ENCODE results near the gene MAPRE2.

MAPRE2 gene

DNA sequence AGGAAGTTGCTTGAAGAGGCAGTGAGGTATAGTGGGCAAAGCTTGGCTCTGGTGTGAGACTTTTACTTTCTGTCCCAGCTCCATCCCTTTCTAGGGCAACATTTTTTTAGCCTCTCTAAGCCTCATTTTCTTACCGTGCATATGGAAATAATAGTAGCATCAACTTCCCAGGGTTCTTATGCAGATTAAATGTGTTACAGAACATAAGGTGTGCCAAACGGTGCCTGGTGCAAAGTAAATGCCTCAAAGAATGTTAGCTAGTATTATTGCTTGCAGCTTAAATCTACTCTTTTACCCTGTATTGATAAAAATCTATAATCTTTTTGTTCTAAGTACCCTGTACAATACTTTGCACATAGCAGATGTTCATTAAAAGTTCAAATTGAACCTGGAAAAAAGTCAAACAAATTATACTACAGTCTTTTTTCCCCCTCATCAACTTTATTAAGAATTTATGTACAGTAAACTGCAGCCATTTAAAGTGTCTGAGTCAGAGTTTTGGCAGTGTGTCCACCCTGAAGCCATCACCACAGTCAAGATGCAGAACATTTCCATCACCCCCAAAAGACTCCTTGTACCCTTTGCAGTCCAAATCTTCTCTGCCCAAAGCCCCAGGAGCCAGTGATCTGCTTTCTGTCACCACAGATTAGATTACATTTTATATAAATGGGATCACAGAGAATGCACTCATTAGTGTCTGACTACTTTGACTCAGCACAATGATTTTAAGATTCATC is 10.6 kb downstream of the MAPRE2 start:
- no peak overlapping the region for H3K27ac ChIP-seq
- TF ChIP-seq, protein P1, sequence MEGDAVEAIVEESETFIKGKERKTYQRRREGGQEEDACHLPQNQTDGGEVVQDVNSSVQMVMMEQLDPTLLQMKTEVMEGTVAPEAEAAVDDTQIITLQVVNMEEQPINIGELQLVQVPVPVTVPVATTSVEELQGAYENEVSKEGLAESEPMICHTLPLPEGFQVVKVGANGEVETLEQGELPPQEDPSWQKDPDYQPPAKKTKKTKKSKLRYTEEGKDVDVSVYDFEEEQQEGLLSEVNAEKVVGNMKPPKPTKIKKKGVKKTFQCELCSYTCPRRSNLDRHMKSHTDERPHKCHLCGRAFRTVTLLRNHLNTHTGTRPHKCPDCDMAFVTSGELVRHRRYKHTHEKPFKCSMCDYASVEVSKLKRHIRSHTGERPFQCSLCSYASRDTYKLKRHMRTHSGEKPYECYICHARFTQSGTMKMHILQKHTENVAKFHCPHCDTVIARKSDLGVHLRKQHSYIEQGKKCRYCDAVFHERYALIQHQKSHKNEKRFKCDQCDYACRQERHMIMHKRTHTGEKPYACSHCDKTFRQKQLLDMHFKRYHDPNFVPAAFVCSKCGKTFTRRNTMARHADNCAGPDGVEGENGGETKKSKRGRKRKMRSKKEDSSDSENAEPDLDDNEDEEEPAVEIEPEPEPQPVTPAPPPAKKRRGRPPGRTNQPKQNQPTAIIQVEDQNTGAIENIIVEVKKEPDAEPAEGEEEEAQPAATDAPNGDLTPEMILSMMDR (conservative IDR thresholded peaks at IDR 0.05): no peak

DNA sequence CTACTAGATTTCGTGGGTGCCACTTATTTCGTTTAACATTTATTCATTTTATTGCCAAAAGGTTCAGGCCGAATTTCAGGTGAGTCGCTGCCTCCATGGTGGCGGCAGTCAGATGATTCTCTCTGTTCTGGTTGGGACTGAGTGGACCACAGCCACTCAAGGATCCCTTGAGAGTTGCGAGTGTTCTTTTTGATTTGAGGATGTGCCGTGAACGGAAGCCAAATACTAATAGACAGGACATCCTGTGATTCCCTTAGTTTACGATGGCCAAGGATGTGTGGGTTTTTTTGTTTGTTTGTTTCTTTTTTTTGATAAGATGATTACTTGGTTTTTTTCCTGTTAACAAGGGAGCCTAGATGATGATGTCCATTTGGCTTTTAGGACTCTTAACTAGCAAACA is 13.2 kb downstream of the MAPRE2 start:
- no peak overlapping the region for H3K27ac ChIP-seq
- TF ChIP-seq, protein P1 (conservative IDR thresholded peaks at IDR 0.05): no peak

DNA sequence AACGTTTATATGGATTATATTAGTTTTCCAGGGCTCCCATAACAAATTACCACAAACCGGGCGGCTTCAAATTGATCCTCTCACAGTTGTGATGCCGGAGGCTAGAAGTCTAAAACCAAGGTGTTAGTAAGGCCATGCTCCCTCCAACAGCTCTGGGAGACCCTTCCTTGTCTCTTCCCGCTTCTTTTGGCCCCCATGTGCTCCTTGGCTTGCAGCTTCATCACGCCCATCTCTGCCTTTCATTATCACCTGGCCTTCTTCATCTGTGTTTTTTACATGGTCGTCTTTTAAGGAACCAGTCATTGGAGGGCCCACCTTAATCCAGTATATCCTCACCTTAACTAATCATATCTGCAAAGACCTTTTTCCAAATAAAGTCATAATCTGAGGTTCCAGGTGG is 13.9 kb downstream of the MAPRE2 start:
- TF ChIP-seq, protein P1 (conservative IDR thresholded peaks at IDR 0.05): no peak
- no peak overlapping the region for H3K27ac ChIP-seq

DNA sequence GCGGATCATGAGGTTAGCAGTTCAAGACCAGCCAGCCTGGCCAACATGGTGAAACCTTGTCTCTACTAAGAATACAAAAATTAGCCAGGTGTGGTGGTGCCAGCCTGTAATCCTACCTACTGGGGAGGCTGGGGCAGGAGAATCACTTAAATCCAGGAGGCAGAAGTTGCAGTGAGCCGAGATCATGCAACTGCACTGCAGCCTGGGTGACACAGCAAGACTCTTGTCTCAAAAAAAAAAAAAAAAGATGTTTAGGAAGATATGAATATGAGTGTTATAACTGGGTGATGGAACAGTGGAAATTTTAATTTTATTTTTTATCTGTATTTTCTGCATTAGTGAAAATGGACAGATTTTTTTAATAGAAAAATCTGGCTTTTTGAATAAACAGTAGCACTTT is 14.5 kb downstream of the MAPRE2 start:
- TF ChIP-seq, protein P1 (conservative IDR thresholded peaks at IDR 0.05): no peak
- no peak overlapping the region for H3K27ac ChIP-seq

DNA sequence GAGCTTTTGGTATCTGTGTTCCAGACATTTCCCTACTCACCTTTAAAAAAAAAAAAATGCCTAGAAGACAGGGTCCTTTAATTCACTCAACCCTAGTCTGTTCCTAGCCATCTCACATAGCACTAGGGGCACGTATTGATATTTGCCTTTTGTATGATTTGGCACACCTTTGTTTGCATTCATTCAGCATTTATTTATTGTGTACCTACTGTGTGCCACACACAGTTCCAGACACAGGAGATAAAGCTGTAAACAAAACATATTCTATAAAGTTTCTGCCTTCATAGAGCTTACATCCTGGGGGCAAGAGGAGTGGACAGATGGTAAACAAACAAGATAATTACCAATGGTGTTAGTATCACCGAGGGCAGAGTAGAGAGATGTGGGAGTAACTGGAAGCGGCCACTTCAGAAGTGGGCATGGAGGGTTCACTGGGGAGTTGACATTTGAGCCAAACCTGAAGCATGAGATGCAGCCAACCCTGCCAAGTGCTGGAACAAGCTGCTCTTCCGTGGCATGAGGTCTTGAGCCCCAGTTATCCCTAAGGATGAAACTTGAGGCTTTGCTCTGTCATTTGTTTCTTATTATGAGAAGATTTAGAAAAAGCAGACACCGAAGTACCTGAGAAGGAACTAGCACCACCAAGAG is 18.2 kb downstream of the MAPRE2 start:
- H3K27ac ChIP-seq: no peak overlapping the region
- TF ChIP-seq, protein P1 (conservative IDR thresholded peaks at IDR 0.05): no peak

DNA sequence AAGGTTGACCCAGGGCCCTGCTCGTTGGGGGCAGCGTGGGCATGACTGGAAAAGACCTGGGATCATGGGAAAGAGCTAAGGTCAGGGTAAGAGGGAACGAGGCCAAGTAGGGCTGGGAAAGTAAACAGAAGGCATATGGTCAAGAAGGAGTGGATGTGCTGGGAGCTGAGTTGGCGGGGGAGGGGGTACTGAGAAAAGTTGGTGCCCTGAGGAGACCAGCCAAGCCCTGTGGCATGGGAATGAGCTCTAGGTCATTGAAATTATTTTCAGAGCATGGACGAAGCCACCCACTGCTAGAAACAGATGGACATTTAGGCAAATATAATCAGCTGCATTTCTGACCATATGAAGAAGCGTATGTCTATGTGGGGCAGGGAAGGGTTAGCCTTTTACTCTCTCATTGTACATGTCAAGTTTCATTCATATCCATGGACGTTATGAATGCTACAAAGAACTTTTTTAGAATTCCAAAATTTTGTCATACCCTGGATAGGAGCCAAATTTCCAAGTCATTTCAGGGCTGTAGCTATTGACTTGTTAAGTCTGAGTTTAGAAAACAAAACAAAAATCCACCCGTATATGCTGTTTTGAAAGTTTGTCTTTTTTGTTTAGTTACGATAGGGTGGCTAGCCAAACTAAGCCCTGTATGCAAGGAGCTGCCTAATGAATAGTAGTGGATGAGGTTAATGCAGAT is 19.1 kb downstream of the MAPRE2 start:
- no peak overlapping the region for H3K27ac ChIP-seq
- TF ChIP-seq, protein P1 (conservative IDR thresholded peaks at IDR 0.05): no peak

DNA sequence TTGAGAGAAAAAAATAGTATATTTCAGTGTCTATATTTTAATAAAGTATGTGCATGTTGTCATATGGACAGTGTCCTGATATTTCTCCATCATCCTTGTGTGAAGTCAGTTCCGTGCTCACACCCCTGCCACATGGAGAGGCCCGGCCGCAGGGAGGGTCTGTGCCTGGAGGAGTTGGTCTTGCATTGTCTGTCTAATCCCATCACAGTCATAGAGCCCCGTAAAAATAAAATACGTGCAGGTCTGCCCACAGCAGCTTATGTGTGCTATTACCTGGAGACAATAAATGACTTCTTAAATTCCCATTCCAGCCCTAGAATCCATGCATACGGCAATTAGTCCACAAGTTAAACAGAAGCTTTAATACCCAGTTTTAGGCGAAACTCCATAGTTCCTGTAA is 20.1 kb downstream of the MAPRE2 start:
- TF ChIP-seq, protein P1 (conservative IDR thresholded peaks at IDR 0.05): no peak

More for the DNA sequence above, 20.1 kb downstream of the MAPRE2 start:
- H3K27ac ChIP-seq: no peak overlapping the region
